Tibial nerve (tissue), 4 donors: ENCODE measurements around the gene RIF1. TPM values are rescaled to one million over a fixed set of nuclear protein-coding genes. Genes with fewer than 3 reads are reported as not detected.

Experiments used
- DNase-seq, 2 donors: peaks; one replicate each; pipeline ENCODE4 v3.0.0-alpha.2; 2019; ENCODE audit warnings: low spot score in 2 of 2
- H3K27ac ChIP-seq, 4 donors: fragments of 200-600 bp; sonication (generic) in 3 of 4; one replicate each; pipeline ENCODE4 v1.5.1; 2017 to 2019; ENCODE audit warnings: mild to moderate bottlenecking in 1 of 4
- H3K27me3 ChIP-seq, 2 donors: fragments of 200-600 bp; sonication (generic) in 1 of 2; one replicate each; pipeline versions ENCODE4 v1.5.1 to v1.6.0; 2017 to 2019
- H3K36me3 ChIP-seq, 3 donors: fragments of 200-600 bp; sonication (generic); one replicate each; pipeline ENCODE4 v1.5.1; 2018 to 2019
- H3K4me1 ChIP-seq, 4 donors: fragments of 200-600 bp; sonication (generic) in 3 of 4; one replicate each; pipeline ENCODE4 v1.5.1; 2017 to 2019
- H3K4me3 ChIP-seq, 4 donors: fragments of 200-600 bp; sonication (generic) in 3 of 4; one replicate each; pipeline ENCODE4 v1.5.1; 2017 to 2019; ENCODE audit warnings: mild to moderate bottlenecking in 1 of 4, moderate library complexity in 1 of 4
- H3K9me3 ChIP-seq, 4 donors: fragments of 200-600 bp; sonication (generic) in 3 of 4; one replicate each; pipeline ENCODE4 v1.5.1; 2017 to 2019
- EP300 ChIP-seq, 2 donors: sonication (generic); formaldehyde crosslinking; IDR thresholded peaks; one replicate each; pipeline ENCODE4 v1.6.1; 2017; ENCODE audit warnings: antibody characterized with exemption in 2 of 2, mild to moderate bottlenecking in 1 of 2
- POLR2A ChIP-seq, 2 donors: fragments of 450-650 bp; IDR thresholded peaks; one replicate each; pipeline ENCODE4 v1.6.1; 2017; ENCODE audit warnings: antibody characterized with exemption in 2 of 2, mild to moderate bottlenecking in 2 of 2, moderate library complexity in 2 of 2
- WGBS, 2 donors: methylation state at CpG; one replicate each; pipeline ENCODE4 v1.1.5; 2018; 5-methylcytosine and 5-hydroxymethylcytosine counted together
- total RNA-seq, 4 donors: library from RNA; depleted of rRNA; stranded (reverse); fragments of >200 nt; gene quantifications; one replicate each; pipeline ENCODE4 v1.1.0, GENCODE V29; 2016
- TF ChIP-seq, protein P1 (sequence below), 5 experiments: fragments of 200-600 bp in 3 of 5; fragments of 450-650 bp in 2 of 5; sonication (generic) in 3 of 5; IDR thresholded peaks; one replicate each; pipeline ENCODE4 v1.5.1; 2016 to 2019; ENCODE audit warnings: antibody characterized with exemption in 5 of 5, mild to moderate bottlenecking in 3 of 5, moderate library complexity in 2 of 5

The RIF1 gene
- total RNA-seq, 4 donors from 2014 or later = 34.3 to 63.1 (median 46.3) TPM

DNA sequence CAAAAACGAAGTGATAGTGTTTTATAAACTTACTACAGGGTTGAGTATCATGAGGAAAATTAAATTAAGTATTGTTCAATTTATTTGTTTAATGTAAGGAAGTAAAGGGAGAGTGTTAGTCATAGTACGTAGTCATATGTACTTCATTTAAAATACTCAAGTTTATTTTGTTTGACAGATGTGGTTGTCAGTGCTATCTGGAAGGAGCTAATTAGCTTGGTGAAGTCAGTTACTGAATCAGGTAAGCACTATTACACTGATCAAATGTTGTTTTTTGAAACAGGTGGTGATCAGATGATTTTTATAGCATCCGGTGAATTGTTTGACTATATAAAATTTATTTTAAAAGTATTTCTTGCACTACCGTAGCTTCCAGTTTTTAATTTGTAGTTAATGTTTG is 28.8 kb downstream of the RIF1 start:
- Histone ChIP-seq H3K27ac (no peak overlapping the region), H3K27me3 (no peaks in the 10 kb centered on the region), H3K36me3 (peaks cover 0 to 86% (median 3%) of the 10 kb centered on the region in 3 donors), H3K4me1 (no peaks in the 10 kb centered on the region), H3K4me3 (no peak overlapping the region), H3K9me3 (no peaks in the 10 kb centered on the region)
- DNase-seq = no peak
- TF ChIP-seq EP300 (IDR thresholded peaks at IDR 0.05) (no peak), POLR2A (IDR thresholded peaks at IDR 0.05) (no peak)
- TF ChIP-seq, protein P1, sequence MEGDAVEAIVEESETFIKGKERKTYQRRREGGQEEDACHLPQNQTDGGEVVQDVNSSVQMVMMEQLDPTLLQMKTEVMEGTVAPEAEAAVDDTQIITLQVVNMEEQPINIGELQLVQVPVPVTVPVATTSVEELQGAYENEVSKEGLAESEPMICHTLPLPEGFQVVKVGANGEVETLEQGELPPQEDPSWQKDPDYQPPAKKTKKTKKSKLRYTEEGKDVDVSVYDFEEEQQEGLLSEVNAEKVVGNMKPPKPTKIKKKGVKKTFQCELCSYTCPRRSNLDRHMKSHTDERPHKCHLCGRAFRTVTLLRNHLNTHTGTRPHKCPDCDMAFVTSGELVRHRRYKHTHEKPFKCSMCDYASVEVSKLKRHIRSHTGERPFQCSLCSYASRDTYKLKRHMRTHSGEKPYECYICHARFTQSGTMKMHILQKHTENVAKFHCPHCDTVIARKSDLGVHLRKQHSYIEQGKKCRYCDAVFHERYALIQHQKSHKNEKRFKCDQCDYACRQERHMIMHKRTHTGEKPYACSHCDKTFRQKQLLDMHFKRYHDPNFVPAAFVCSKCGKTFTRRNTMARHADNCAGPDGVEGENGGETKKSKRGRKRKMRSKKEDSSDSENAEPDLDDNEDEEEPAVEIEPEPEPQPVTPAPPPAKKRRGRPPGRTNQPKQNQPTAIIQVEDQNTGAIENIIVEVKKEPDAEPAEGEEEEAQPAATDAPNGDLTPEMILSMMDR (IDR thresholded peaks at IDR 0.05) = no peak
- WGBS, 2 donors = 89 to 91% methylated on average over 4 of the region's 4 CpGs

DNA sequence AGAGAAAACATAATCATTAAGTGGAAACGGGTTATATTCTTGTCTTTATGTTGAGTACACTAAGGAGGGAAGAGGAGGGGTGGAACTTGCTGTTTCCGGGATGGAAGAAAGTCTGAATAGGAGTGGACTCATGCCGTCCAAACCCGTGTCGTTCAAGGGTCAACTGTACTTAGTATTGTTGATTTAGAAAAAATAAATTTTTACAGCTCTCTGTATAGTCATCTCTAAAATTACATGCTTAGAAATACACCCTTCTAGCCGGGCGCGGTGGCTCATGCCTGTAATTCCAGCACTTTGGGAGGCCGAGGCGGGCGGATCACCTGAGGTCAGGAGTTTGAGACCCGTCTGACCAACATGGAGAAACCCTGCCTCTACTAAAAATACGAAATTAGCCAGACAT is 29.4 kb downstream of the RIF1 start:
- DNase-seq = no peak
- TF ChIP-seq EP300 (IDR thresholded peaks at IDR 0.05) (no peak), POLR2A (IDR thresholded peaks at IDR 0.05) (no peak)
- TF ChIP-seq, protein P1 (IDR thresholded peaks at IDR 0.05) = no peak
- Histone ChIP-seq H3K9me3 (no peaks in the 10 kb centered on the region), H3K27me3 (no peaks in the 10 kb centered on the region), H3K4me3 (no peak overlapping the region), H3K27ac (no peak overlapping the region), H3K36me3 (peaks cover 0 to 86% (median 3%) of the 10 kb centered on the region in 3 donors), H3K4me1 (no peaks in the 10 kb centered on the region)
- WGBS, 2 donors = 84 to 93% methylated on average over 13 of the region's 13 CpGs

DNA sequence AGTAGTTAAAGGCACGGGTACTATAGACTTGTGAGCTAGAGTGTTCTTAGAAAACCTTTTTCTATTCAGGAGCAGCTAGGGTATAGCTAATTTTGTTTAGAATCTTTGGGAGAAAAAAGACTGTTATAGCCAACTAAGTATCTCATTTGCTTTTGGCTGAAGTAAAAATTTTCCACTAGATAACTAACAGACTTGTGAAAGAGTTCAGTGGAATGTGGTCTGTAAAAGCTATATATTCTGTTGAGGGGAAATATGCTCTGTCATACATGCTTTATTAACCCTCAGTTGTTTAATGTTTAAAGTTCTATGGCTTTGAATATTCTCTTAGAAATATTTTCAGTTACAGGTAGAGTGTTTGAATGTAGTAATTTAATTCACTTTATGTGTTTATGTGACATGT is 49.7 kb downstream of the RIF1 start:
- Histone ChIP-seq H3K27me3 (no peaks in the 10 kb centered on the region), H3K27ac (no peak overlapping the region), H3K4me3 (no peak overlapping the region), H3K9me3 (no peaks in the 10 kb centered on the region), H3K36me3 (peaks cover 0 to 92% (median 0%) of the 10 kb centered on the region in 3 donors), H3K4me1 (no peaks in the 10 kb centered on the region)
- TF ChIP-seq POLR2A (IDR thresholded peaks at IDR 0.05) (no peak), EP300 (IDR thresholded peaks at IDR 0.05) (no peak)
- TF ChIP-seq, protein P1 (IDR thresholded peaks at IDR 0.05) = no peak
- WGBS, 2 donors = 64 to 73% methylated on average over 1 of the region's 1 CpG
- no peak for DNase-seq

DNA sequence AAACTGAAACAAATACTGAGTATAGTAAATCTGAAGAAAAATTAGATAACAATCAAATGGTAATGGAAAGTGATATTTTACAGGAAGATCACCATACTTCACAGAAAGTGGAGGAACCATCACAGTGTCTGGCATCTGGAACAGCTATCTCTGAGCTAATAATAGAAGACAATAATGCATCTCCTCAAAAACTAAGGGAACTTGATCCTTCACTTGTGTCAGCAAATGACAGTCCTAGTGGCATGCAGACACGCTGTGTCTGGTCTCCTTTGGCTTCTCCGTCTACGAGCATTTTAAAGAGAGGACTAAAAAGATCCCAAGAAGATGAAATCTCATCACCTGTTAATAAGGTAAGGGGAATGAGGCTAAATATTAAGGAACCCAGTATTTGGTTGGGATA is 56.1 kb downstream of the RIF1 start:
- Histone ChIP-seq H3K27me3 (no peaks in the 10 kb centered on the region), H3K27ac (no peak overlapping the region), H3K4me1 (no peaks in the 10 kb centered on the region), H3K36me3 (peaks cover 0 to 95% (median 10%) of the 10 kb centered on the region in 3 donors), H3K9me3 (peaks cover 0 to 4% (median 0%) of the 10 kb centered on the region in 4 donors), H3K4me3 (no peak overlapping the region)
- DNase-seq = no peak
- no peak for TF ChIP-seq EP300 (IDR thresholded peaks at IDR 0.05)
- TF ChIP-seq POLR2A (IDR thresholded peaks at IDR 0.05) = no peak
- TF ChIP-seq, protein P1 (IDR thresholded peaks at IDR 0.05) = no peak
- WGBS, 2 donors = 95 to 98% methylated on average over 3 of the region's 3 CpGs

DNA sequence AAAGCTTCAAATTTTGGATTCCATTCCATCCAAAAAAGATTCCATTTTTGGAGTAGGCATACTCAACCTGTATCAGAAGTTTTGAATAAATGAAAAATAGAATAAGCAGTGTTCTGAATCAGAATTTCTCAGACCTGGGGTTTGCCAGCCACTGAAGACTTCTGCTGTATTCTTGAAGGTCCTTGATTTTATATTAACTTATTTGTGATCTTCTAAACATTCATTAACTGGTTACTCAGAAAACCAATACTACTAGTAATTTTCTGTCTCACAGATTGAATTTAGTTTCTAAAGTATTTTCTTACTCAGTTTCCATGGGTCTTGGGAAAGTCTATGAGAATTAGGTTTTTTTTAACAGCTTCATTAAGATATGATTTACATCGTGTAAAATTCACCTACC is 60.9 kb downstream of the RIF1 start:
- no peak overlapping the region for H3K4me3 ChIP-seq
- no peak for DNase-seq
- 97 to 98% methylated on average over 1 of the region's 1 CpG for WGBS, 2 donors
- peaks cover 0 to 17% (median 0%) of the 10 kb centered on the region in 4 donors for H3K9me3 ChIP-seq
- TF ChIP-seq EP300 (IDR thresholded peaks at IDR 0.05) (no peak), POLR2A (IDR thresholded peaks at IDR 0.05) (no peak)
- no peak overlapping the region for H3K27ac ChIP-seq
- H3K4me1 ChIP-seq = no peaks in the 10 kb centered on the region
- peaks cover 0 to 98% (median 10%) of the 10 kb centered on the region in 3 donors for H3K36me3 ChIP-seq
- no peaks in the 10 kb centered on the region for H3K27me3 ChIP-seq

DNA sequence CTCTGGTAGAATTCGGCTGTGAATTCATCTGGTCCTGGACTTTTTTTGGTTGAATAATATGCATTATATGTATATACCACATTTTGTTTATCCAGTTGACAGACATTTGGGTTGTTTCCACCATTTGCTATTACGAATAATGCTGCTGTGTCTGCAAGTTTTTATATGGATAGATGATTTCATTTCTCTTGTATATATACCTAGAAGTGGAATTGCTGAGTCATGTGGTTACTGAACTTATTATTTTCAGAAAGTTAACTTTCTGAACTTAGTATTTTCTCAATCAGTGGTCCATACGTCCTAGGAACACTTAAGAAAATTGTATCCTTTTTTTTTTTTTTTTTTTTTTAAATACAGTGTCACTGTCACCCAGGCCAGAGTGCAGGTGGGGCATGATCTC is 63.3 kb downstream of the RIF1 start:
- no peak for DNase-seq
- Histone ChIP-seq H3K27ac (no peak overlapping the region), H3K27me3 (no peaks in the 10 kb centered on the region), H3K4me1 (no peaks in the 10 kb centered on the region), H3K4me3 (no peak overlapping the region), H3K36me3 (peaks cover 0 to 94% (median 10%) of the 10 kb centered on the region in 3 donors), H3K9me3 (peaks cover 0 to 17% (median 0%) of the 10 kb centered on the region in 4 donors)
- TF ChIP-seq, protein P1 (IDR thresholded peaks at IDR 0.05) = no peak
- TF ChIP-seq EP300 (IDR thresholded peaks at IDR 0.05) = no peak
- no peak for TF ChIP-seq POLR2A (IDR thresholded peaks at IDR 0.05)
- WGBS, 2 donors = 83 to 87% methylated on average over 3 of the region's 3 CpGs
